T-helper 2 cell (primary cell): ENCODE results near the gene GPR84.

Experiments
- DNase-seq, 5 experiments: peaks; one replicate each; pipeline versions ENCODE4 v3.0.0 to v3.0.0-alpha.2; 2012 to 2022

Gene GPR84

DNA sequence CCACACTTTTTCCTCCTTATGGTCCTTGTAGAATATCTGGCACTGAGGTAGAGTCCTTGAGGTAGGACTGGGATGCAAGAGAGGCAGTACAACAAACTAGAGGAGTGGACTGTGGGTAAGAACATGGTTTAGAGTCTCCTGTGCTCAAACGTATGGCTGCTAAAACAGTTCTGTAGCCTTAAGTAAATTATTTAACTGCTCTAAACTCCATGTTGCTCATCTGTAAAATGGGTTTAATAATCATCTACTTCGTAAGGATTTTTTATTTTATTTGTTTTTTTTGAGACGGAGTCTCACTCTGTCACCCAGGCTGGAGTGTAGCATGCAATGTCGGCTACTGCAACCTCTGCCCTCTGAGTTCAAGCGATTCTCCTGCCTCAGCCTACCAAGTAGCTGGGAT lies 42.9 kb downstream of the GPR84 start:
- DNase-seq = no peak
